SU-DHL-6 (cell line): Measurements from ENCODE around the gene AFF4.

ENCODE experiments used
- H2AFZ ChIP-seq: fragments of 200-600 bp; sonication (generic); 2 replicates; pipeline ENCODE4 v1.6.1; 2014; ENCODE audit warnings: low read depth, mild to moderate bottlenecking, moderate library complexity, mixed read lengths, antibody characterized with exemption, low read length; ENCODE audit not compliant: severe bottlenecking
- H3F3A ChIP-seq: fragments of 200-600 bp; shearing (Covaris generic); 2 replicates; pipeline ENCODE4 v1.6.0; 2016; ENCODE audit warnings: antibody characterized with exemption, mild to moderate bottlenecking; ENCODE audit not compliant: insufficient read depth
- H3K27ac ChIP-seq: fragments of 200-600 bp; sonication (generic); 2 replicates; pipeline ENCODE4 v1.5.1; 2016; ENCODE audit warnings: low read depth, mild to moderate bottlenecking, low read length, moderate library complexity, mixed read lengths
- H3K27me3 ChIP-seq: fragments of 200-600 bp; sonication (generic), shearing (Covaris generic); 2 replicates; pipeline ENCODE4 v1.6.0; 2014; ENCODE audit warnings: mild to moderate bottlenecking, low read length
- H3K36me3 ChIP-seq: fragments of 200-600 bp; sonication (generic); 2 replicates; pipeline ENCODE4 v1.6.1; 2014; ENCODE audit warnings: mild to moderate bottlenecking, low read length, mixed read lengths
- H3K4me2 ChIP-seq: fragments of 300-600, 200-600 bp; shearing (Covaris generic), sonication (generic); 2 replicates; pipeline ENCODE4 v1.6.0; 2014; ENCODE audit warnings: low read length, low read depth, mild to moderate bottlenecking; ENCODE audit not compliant: poor library complexity, severe bottlenecking
- H3K4me3 ChIP-seq: fragments of 200-600 bp; sonication (generic); 2 replicates; pipeline ENCODE4 v1.5.1; 2014; ENCODE audit warnings: antibody characterized with exemption, low read length, mild to moderate bottlenecking, mixed read lengths; ENCODE audit not compliant: insufficient read depth, poor library complexity, severe bottlenecking
- H3K79me2 ChIP-seq: fragments of 200-600 bp; sonication (generic); 2 replicates; pipeline ENCODE4 v1.6.1; 2014; ENCODE audit warnings: mild to moderate bottlenecking, low read length, moderate library complexity; ENCODE audit not compliant: insufficient read depth
- H3K9ac ChIP-seq: fragments of 200-600 bp; sonication (generic); 2 replicates; pipeline ENCODE4 v1.7.0; 2014; ENCODE audit warnings: mild to moderate bottlenecking, low read length
- H3K9me2 ChIP-seq: fragments of 200-600 bp; sonication (generic); replicated peaks from 2 replicates; pipeline ENCODE4 v1.6.1; 2014; ENCODE audit warnings: low read length; ENCODE audit not compliant: insufficient read depth
- H3K9me3 ChIP-seq: fragments of 200-600 bp; sonication (generic); 2 replicates; pipeline ENCODE4 v1.6.1; 2014; ENCODE audit warnings: low read length, mixed read lengths; ENCODE audit not compliant: insufficient read depth
- H4K20me1 ChIP-seq: fragments of 200-600 bp; sonication (generic); 2 replicates; pipeline ENCODE4 v1.6.1; 2014; ENCODE audit warnings: low read depth, mild to moderate bottlenecking, antibody characterized with exemption, low read length, moderate library complexity, mixed read lengths
- CTCF ChIP-seq: fragments of 200-600 bp; sonication (generic); IDR thresholded peaks from one replicate; pipeline ENCODE4 v1.5.1; 2017; ENCODE audit warnings: antibody characterized with exemption, mild to moderate bottlenecking, low read length, moderate library complexity; ENCODE audit not compliant: insufficient read depth, poor library complexity, severe bottlenecking
- EZH2phosphoT487 ChIP-seq: fragments of 200-600 bp; sonication (generic), shearing (Covaris generic); conservative IDR thresholded peaks from 2 replicates; pipeline ENCODE4 v1.6.1; 2018; ENCODE audit warnings: mild to moderate bottlenecking, antibody characterized with exemption, low read length, moderate library complexity, mixed read lengths

Gene AFF4

GRCh38 chr5:132832612-132833011 is 130.8 kb downstream of the AFF4 start:
- no peaks in the 10 kb centered on the region for H3K36me3 ChIP-seq
- no peaks in the 10 kb centered on the region for H3K9me2 ChIP-seq
- H3K9ac ChIP-seq = no peak overlapping the region
- H3K4me3 ChIP-seq = no peak overlapping the region
- H3K79me2 ChIP-seq = no peaks in the 10 kb centered on the region
- H3K27ac ChIP-seq = no peak overlapping the region
- H2AFZ ChIP-seq = no peak overlapping the region
- no peak overlapping the region for H3K4me2 ChIP-seq
- H3K9me3 ChIP-seq = no peaks in the 10 kb centered on the region
- H4K20me1 ChIP-seq = no peaks in the 10 kb centered on the region
- no peaks in the 10 kb centered on the region for H3F3A ChIP-seq
- TF ChIP-seq CTCF (no peak), EZH2phosphoT487 (no peak)
- H3K27me3 ChIP-seq = no peaks in the 10 kb centered on the region

GRCh38 chr5:132831095-132831860 is 132.2 kb downstream of the AFF4 start:
- H3K36me3 ChIP-seq = no peaks in the 10 kb centered on the region

GRCh38 chr5:132830436-132831094 is 132.9 kb downstream of the AFF4 start, which contains the start of gene SHROOM1:
Gene SHROOM1 (minus strand): TSS chr5:132830647. CDS start chr5:132826140, 4,507 bp downstream.
- Histone ChIP-seq H4K20me1 (no peaks in the 10 kb centered on the region), H3K4me2 (peak within 1 kb of the TSS; percentile 48), H3K4me3 (peak within 1 kb of the TSS; percentile 74), H3K9me2 (no peaks in the 10 kb centered on the region), H3K79me2 (no peaks in the 10 kb centered on the region), H3K9me3 (no peaks in the 10 kb centered on the region), H3F3A (no peaks in the 10 kb centered on the region), H3K27me3 (no peaks in the 10 kb centered on the region), H3K27ac (no peak within 1 kb of the TSS), H3K36me3 (no peaks in the 10 kb centered on the region), H3K9ac (peak within 1 kb of the TSS; percentile 65), H2AFZ (peak within 1 kb of the TSS; percentile 89)
- no peak for TF ChIP-seq CTCF
- TF ChIP-seq EZH2phosphoT487 = no peak

More at GRCh38 chr5:132831095-132831860, 132.2 kb downstream of the AFF4 start:
- TF ChIP-seq EZH2phosphoT487 (no peak), CTCF (no peak)
- Histone ChIP-seq H3K27me3 (no peaks in the 10 kb centered on the region), H3K4me2 (no peak overlapping the region), H3K27ac (no peak overlapping the region), H3K9me3 (no peaks in the 10 kb centered on the region), H3K4me3 (no peak overlapping the region), H2AFZ (no peak overlapping the region), H3K9me2 (no peaks in the 10 kb centered on the region), H4K20me1 (no peaks in the 10 kb centered on the region), H3K79me2 (no peaks in the 10 kb centered on the region), H3F3A (no peaks in the 10 kb centered on the region), H3K9ac (no peak overlapping the region)
